ENCODE measurements around the gene FHDC1.

Gene FHDC1

GRCh38 chr4:152959080-152959479, 23.0 kb downstream of the FHDC1 start:
- DNase-seq = no peak

GRCh38 chr4:152960082-152960481, 24.0 kb downstream of the FHDC1 start:
- no peak for DNase-seq

- no peak for DNase-seq
Observed at GRCh38 chr4:152961014-152961772, 25.1 kb downstream of the FHDC1 start.

- DNase-seq = no peak
Observed at GRCh38 chr4:152961773-152962115, 25.6 kb downstream of the FHDC1 start.

- no peak for DNase-seq
Observed at GRCh38 chr4:152962150-152962549, 26.0 kb downstream of the FHDC1 start.

GRCh38 chr4:152964335-152964734, 28.2 kb downstream of the FHDC1 start:
- DNase-seq = no peak

GRCh38 chr4:152965611-152966010, 29.5 kb downstream of the FHDC1 start:
- no peak for DNase-seq

- DNase-seq = no peak
Observed at GRCh38 chr4:152967907-152968306, 31.8 kb downstream of the FHDC1 start.

- no peak for DNase-seq
Observed at GRCh38 chr4:152968806-152969394, 32.8 kb downstream of the FHDC1 start.

- DNase-seq = no peak
Observed at GRCh38 chr4:152970102-152970820, 34.1 kb downstream of the FHDC1 start.

- no peak for DNase-seq
Observed at GRCh38 chr4:152971053-152971452, 34.9 kb downstream of the FHDC1 start.

GRCh38 chr4:152972821-152973628, 36.9 kb downstream of the FHDC1 start:
- DNase-seq = no peak

- no peak for DNase-seq
Observed at GRCh38 chr4:152973629-152974467, 37.7 kb downstream of the FHDC1 start.

- no peak for DNase-seq
Observed at GRCh38 chr4:152974468-152975379, 38.6 kb downstream of the FHDC1 start.

- no peak for DNase-seq
Observed at GRCh38 chr4:152975380-152976211, 39.5 kb downstream of the FHDC1 start.

- no peak for DNase-seq
Observed at GRCh38 chr4:152976212-152976761, 40.2 kb downstream of the FHDC1 start.

GRCh38 chr4:152979731-152980330, 43.7 kb downstream of the FHDC1 start:
- DNase-seq = no peak

GRCh38 chr4:152981278-152981677, 45.2 kb downstream of the FHDC1 start:
- DNase-seq = no peak

- DNase-seq = no peak
Observed at GRCh38 chr4:152981842-152982241, 45.7 kb downstream of the FHDC1 start.

- no peak for DNase-seq
Observed at GRCh38 chr4:152983221-152983620, 47.1 kb downstream of the FHDC1 start.

Measured in NCI-H446 treated with DMSO at 0.1 percent for 48 hours (cell line).